ENCODE results near the gene LAMA3.

LAMA3 gene

DNA sequence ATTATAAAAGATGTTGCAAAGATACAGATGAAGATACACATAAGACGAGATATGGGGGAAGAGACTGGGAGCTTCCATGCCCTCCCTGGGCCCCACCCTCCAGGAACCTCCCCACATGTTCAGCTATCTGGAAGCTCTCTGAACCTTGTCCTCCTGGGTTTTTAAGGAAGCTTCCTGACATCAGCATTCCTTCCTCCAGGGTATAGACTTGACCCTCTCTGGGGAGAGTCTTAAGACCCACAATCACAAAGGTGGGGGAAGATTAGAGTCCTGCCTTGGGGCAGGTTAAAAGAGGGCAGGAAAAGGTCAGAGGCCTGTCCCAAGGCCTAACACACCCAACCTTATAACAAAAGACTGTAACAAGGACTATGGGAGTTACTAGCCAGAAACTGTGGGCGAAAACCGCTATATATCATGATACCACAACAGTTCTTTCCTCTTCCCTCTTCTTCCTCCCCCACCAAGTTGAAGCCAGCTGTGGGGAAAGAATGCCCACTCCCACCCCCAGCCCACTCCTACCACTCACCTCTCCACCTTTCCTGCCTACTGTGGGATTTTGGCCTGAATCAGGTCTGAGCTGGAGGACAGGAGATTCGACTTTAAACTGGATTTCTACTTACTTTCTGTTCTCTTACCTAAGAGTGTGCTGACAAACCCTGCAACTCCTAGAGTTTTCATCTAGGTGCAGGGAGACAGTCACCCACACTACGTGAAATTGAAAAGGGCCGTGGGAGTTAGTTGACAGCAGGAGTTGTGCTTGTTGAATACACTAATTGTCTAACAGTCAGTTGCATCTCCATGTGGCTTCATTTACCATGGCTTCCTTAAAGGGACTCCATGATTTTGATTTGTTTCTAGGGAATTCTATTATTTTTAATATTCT is 105.0 kb downstream of the LAMA3 start:
- no peak for DNase-seq

DNA sequence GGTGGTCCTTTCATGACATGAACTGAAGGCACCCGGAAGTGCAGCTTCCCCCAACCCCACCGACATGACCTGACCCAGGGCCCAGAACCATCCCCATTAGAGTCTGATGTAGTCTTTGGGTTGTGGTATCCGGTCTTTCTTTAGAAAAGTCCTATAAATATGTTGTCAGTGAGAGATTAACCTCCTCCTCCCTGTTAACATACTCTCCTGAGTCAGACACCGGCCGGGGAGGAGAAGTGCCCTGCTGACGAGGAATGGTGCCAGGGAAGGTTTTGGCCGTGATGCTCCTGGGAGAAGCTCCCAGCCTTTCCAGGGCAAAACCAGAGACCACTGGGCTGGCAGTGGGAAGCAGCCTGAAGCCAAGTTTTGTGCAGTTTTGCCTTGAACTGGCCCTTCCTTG is 109.0 kb downstream of the LAMA3 start:
- DNase-seq = no peak

DNA sequence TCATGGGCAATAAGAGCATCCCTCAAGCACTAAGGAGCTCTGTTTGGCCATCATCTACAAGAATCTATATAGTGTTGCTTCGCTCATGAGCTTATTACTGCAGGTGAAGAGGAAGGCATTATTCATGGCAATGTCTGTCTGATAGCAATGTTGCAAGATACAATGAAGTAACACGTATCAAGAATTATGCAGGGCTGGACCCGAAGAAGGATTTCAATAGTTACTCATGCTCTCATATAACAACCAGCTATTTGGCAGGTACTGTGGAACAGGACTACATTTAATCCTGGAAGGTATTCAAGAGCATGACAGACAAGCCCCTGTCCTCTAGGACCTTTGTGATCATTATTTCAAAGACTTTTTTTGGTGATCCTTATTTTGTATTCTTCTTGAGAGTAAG is 109.6 kb downstream of the LAMA3 start:
- DNase-seq = no peak

DNA sequence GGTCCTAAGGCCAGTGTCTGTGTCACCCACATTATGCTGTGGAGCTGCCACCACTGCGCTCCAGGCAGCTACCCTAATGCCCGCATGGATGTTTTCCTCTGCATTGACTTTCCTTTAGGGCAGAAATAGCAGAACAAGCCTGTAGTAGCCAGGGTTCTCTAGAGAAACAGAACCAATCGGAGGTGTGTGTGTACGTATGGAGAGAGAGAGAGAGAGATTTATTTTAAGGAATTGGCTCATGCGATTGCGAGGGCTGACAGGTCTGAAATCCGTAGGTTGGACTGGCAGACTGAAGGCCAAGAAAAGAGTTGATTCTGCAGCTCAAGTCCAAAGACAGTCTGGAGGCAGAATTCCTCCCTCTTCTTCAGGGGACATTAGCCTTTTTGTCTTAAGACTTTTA is 110.3 kb downstream of the LAMA3 start:
- DNase-seq = no peak

DNA sequence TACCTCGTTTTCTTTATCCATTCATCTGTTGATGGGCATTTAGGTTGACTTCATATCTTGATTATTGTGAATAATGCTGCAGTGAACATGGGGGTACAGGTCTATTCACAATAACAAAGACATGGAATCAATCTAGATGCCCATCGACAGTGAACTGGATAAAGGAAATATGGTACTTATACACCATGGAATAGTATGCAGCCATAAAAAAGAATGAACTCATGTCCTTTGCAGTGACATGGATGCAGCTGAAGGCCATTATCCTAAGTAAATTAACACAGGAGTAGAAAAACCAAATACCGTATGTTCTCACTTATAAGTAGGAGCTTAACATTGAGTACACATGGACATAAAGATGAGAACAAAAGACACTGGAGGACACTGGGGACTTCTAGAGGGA is 111.6 kb downstream of the LAMA3 start:
- DNase-seq = no peak

DNA sequence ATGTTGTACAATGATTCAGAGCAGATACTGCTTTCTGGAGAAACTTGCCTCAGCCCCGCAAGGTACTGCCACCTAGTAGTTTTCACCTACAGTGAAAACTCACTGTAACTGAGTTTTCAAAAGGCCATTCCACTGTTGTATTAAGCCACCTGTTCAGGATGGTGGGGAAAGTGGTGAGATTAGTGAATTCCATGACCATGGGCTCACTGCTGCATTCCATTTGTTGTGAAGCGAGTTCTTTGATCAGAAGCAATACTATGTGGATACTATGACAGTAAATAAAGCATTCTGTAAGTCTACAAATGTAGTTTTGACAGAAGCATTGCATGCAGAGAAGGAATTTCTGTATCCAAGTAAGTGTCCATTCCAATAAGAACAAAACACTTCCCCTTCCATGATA is 113.6 kb downstream of the LAMA3 start:
- DNase-seq = no peak

DNA sequence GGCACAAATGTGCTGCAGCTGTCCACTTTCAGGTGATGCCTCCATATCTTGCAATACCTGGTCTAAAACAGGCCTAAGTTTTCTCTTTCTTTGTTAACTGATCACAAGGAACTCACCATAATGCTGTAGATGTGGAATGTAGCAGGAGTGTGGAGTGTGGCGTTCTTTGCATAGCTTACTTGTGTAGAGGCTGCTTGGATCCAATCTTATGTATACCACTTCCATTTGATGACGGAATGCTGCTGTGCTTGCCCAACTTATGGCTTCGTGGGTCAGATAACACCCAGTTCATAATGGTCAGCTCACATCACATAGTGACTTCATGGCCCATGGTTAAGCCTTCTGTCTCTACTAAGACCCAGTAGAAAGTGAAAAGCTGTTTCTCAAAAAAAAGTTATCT is 114.5 kb downstream of the LAMA3 start:
- DNase-seq = no peak

DNA sequence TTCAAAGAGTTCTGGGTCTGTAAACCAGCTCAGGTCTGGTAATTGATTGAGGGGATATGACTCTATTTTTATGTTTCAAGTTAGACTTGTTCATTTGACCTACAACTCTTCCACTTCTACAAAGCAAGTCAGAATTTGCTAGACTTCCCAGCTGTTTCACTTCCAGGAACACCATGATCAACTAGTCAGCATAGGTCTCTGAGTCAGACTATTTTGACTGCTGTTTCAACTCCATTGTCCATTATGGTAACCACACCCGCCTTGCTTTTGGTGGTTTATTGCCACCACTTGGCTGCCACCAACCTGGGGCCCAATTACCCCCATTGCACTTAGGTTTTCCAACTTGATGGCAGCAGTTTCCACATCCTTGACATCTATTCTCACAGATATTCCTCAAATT is 116.6 kb downstream of the LAMA3 start:
- DNase-seq = no peak

DNA sequence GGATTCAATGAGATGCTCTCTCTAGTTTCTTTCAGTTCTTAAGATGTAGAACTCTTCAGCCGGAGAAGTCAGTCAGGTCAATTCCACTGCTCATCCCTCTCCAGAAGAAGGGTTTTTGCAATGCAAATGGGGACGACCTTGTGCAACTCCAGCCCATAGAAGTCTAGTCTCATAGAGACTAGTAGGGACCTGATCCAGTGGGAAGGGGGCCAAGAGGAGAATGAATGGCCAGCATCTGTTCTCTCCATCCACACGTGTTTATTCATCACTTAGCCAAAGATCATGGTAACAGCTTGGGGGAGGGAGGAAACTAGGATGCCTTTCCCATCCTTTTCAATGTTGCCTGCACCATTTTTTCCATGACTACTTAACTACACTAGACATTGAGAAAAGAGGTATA is 120.2 kb downstream of the LAMA3 start:
- DNase-seq = no peak

DNA sequence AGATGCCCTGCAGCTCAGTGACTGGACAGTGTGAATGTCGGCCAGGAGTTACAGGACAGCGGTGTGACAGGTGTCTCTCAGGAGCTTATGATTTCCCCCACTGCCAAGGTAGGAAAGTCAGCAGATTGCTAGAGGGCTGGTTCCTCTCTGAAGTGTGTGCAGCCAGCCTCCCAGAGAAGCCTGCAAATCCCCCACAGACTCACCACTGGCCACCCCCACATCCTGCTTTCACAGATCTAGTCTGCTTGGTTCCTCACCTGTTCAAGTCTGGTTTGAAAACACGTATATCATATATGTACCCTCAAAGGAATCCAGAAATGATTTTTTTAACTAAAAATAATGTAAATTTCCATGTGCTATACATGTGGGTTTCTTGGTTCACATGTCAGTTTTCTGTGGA is 121.1 kb downstream of the LAMA3 start:
- DNase-seq = peak in 1 of 2 donors; percentile 21

DNA sequence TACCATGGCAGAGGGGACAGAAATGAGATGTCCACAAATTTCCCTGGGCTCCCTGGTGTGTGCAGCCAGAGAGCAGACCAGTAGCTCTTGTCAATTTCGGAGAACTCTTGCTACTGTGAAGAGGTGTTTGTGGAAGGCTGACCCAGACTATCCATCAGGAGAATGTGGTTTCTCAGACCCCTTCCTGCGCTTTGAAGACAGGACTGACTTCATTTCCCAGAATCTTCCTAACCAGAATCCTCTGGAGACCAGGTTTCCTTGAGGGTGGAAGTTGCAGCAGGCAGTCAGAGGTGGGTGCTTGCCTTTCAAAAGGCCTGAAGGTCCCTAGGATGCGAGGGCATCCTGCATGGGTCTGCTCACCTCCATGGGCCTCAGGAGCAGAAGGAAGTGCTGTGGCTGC is 121.9 kb downstream of the LAMA3 start:
- no peak for DNase-seq

DNA sequence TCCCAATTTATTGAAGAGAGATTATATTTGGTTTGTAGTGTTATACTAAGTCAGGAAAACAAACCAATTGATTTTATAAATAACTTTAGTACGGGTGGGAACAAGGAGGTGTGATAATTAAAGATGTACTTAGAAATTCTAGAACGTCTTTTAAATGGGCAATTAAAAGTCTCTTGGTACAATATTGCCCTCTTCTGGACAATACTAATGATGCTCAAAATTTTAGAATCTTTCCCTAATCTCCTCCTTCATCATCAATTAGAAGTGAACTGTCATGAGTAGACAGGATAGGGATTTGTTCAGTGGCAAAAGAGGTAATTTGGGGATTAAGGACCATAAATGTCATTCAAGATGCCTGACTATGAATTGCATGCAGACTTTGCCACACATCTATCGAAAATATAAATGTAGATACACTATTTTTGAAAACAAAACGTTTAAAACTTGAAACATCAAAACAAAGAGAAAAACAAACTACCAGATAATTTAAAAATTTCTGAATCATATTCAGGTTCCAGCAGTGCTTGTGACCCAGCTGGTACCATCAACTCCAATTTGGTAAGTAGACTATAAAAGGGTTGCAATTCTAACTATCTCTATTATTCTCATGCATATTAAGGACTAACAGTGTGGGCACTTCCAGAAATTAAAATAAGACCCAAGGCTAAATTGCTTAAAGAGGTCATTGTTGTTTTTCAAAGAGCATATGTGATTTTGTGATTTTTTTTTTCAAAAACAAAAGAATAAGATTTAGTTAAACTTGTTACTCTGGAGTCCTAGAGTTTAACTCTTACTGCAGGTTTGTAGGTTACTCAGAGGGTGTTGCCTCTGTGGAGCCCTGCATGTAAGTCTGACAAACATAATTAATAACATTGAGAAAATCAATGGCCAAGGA is 123.5 kb downstream of the LAMA3 start:
- DNase-seq = peak in 1 of 2 donors; percentile 46

DNA sequence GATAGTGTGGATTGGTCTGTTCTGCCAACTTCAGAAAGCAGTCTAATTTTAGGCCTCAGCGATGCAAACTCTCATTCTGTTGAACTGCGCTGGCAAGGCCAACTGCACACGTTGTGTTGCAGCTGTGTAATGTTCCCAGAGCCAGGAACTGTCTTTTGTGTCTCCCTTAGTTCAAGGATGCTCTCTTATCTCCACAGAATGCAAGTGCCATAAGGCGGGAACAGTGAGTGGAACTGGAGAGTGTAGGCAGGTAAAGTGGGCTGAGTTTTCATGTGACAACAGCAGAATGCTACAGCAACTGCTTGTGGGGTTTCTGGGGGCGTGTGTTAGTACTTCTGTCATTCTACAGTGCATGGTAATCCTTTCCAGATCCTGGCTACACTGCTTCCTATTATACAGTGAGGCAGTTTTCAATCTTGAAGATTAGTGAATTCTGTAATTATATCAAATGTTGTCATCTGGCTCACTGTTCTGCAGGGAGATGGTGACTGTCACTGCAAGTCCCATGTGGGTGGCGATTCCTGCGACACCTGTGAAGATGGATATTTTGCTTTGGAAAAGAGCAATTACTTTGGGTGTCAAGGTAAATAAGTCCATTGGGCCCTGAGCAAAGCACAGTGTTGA is 125.8 kb downstream of the LAMA3 start:
- DNase-seq = no peak

DNA sequence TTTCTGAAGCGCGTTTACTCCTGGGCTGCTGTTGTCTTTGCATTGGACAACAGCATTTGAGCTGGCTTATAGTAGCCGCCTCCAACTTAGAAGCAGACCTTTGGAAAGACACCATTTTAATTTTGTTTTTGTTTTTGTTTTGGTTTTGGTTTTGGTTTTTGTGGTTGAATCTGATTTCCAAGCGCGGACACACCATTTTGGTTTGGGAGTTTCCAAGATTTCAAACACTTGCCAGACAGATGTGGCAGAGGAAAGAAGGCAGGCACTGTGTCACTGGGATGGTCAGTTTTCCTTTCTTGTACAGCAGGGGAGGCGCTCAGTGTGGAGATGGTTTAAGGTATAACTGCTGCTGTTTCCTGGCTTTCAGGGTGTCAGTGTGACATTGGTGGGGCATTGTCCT is 126.8 kb downstream of the LAMA3 start:
- DNase-seq = no peak

DNA sequence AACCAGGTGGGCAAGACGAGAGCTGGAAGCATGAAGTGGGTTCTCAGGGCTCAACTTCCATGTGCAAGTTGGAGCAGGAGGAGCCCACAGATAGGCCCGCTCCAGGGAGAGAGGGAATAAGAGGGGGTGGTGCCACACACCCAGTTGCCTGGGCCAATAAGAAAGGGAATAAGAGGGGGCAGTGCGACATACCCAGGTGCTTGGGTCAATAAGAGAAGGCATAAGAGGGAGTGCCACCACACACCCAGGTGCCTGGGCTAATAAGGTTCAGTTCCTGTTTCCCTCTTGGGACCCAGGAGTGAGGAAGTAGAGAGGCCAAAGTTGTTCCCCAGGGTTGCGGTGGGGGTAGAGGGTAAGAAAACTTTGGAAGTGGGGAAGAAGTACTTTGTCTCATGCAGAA is 127.5 kb downstream of the LAMA3 start:
- no peak for DNase-seq

DNA sequence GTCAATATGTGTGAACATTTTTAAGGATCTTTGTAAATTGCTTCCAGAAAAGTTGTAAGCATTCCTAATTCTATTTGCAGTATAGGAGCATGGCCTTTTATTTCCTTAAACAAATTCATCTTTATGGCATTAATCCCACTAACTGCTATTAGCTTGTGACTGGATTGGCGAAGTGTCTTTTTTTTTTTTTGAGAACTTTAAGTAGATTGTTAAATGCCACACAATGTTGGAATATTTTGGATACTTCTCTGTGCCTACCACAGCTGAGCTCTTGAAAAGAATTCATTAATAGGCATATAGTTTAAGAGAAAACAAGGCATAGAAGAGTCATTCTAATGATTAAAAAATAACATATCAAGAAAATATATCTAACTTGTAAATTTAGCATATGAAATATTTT is 129.7 kb downstream of the LAMA3 start:
- DNase-seq = no peak

DNA sequence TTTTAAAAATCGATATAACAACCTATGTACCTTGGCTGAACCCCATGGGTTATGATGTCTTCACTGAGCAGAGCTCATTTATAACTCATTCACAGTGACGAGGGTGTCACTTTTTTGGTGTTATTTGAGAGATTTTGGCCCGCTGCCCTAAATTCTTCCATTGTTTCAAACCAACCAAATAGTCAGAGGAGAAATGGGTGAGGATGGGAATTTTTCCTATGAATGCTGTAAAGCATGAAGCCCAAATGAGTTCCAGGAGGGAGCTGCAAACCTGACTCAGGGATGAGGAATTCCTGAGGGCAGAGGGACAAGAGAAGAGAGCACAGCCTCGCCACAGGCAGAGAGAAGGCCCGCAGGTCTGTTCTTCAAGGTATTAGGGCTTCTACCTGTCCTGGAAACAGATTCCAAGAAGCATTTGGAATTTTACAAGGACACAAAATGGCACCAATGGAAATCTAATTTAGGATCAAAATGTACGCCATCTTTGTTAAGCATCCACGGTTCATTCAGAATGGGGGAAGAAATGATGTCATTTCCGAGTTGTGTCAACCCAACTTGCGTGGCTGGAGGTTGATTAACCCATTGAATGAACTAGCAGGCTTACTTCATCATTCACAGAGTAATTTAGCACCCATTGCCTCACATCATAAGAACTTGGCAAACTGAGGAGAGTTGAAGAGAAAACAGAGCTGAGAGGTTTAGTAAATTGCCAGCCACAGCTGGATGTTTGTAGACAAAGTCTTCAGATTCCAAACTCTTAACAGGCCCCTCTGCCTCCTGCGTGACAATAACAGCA is 133.5 kb downstream of the LAMA3 start:
- no peak for DNase-seq

DNA sequence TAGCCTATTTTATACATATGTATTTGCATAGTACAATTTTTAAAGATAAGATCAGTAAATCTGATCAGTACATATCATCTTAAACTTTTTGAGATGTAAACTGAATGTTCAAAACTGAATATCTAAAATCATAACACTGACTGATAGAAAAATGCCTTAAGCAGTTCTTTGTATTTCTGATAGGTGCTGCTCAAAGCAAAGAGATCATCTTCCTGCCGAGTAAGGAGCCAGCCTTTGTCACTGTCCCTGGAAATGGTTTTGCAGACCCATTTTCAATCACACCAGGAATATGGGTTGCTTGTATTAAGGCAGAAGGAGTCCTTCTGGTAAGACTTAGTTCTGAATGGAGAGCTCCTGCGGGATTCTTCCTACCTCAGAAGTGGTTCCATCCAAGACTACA is 135.0 kb downstream of the LAMA3 start:
- peak in 1 of 2 donors; percentile 25 for DNase-seq

DNA sequence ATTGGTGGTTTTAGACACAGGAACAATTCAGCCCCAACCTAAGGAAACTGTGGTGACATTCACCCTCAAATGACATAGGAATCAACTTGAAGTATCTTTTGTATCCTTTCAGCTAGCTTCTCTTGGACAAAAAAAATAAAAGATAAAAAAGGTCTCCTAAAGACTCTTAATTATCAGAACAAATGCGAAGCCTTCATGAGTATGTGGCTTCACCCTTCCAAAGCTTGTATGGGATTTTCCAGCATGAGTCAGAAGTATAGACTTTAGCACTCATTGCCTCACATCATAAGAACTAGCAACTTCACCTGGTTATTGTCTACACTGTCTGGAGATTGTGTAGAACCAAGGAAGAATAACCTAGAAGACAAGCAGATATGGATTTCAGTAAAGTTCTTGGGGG is 135.4 kb downstream of the LAMA3 start:
- DNase-seq = no peak

DNA sequence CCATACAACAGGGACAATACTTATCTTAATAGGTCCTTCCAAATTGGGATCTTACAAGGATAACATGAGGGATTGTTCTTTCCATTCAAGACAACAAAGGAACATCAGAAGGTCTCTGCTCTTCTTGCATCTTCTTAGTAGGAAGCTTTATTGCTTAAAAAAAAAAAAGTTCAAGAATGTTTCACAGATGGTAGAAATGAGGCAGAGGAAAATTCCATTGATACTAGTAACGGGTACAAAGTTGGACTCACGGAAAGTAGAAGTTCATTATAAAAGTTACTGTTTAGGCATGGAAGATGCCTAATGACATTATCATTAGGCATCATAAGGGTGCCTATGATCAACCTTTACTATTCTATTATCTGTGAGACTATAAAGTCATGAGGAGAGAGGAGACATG is 136.2 kb downstream of the LAMA3 start:
- DNase-seq = no peak

DNA sequence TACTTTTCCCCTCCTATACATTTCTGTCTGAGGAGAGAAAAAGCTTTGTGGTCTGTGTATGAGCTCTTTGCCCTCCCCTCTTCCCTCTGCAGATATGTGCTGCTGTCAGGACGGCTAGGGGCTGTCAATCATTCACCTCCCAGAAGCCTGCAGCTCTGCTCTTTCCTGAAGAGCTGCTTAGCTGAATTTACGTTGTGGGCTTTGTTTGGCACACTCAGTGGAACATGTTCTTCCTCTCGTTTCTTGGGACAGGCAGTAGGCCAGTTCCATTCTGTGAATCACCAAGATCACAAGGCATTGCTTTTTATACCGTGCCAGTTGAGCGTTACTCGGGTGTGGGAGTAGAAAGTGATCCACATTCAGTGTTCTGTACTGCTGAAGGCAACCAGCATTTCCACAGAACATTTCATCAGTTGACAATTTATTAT is 136.7 kb downstream of the LAMA3 start:
- no peak for DNase-seq

DNA sequence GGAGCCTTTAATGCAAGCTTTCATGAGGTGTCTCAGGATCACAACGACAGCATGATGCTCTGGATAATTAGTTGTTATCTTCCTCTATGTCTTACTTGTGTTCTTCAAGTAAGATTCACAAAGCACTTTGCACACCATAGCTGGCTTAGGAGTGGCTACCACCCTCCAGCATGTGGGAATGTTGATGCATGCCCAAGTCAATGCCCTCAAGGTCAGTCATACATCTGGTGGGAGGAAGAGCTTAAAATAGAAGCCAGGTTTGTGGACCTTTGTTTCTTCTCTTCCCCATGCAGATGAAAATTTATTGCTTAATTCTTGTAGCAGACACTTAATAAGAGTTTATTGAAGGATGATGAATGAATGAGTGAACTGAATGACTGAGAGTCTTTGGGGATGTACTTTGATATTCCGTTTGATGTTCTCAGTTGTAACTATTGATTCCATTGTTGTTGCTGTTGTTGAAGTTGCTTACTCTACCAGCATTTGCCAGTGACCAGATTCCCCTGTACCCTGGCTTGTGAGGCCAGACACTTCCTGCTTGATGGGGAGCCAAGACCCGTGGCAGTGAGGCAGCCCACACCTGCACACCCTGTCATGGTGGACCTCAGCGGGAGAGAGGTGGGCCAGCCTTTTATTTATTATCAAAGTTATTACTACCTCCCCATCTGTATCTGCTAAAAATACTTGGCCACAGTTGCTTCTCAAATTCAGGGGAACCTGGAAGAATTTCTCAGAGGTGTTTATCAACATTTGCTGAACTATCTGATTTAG is 137.8 kb downstream of the LAMA3 start:
- DNase-seq = no peak

Measured in CD4-positive, alpha-beta T cell treated with Interferon alpha-2 for 1 hour (primary cell).